ENCODE results near the gene CD200R1L. TPM values are rescaled to one million over a fixed set of nuclear protein-coding genes. Genes with fewer than 3 reads are reported as not detected.

Gene CD200R1L
- total RNA-seq, 2 experiments from 2014 or later = not detected

- ChIA-PET POLR2A (interaction anchor here (0.8 to 1.7 kb wide), 5 partner anchors 7 to 128 kb away, joined by 3 to 6 read pairs (median 4); no protein-coding TSS in a partner anchor), CTCF (ENCODE audit: unreplicated experiment) (no interaction called here)
- BruUV-seq (replicated peaks) = no TSS peak
- H3K9me3 ChIP-seq (ENCODE audit: low read length) = no peaks in the 10 kb centered on the region
- no peak overlapping the region for H3K4me2 ChIP-seq (ENCODE audit: low read length)
- TF ChIP-seq CTCF (conservative IDR thresholded peaks at IDR 0.05; ENCODE audit: low read length) = no peak
- H3K4me1 ChIP-seq (ENCODE audit: insufficient read depth, low read length, poor library complexity, severe bottlenecking) = no peaks in the 10 kb centered on the region
- intact Hi-C loops (cut with micrococcal nuclease; ENCODE audit: unreplicated experiment) = no loop called here
- H3K9me2 ChIP-seq (ENCODE audit: insufficient read depth, low read length) = no peaks in the 10 kb centered on the region
- no peak overlapping the region for H3K4me3 ChIP-seq (ENCODE audit: low read depth, low read length, poor library complexity, severe bottlenecking)
- H4K20me1 ChIP-seq (ENCODE audit: insufficient read depth, low read length) = no peaks in the 10 kb centered on the region
- no peak overlapping the region for H2AFZ ChIP-seq (ENCODE audit: low read length)
- no peaks in the 10 kb centered on the region for H3K79me2 ChIP-seq (ENCODE audit: insufficient read depth, low read depth, low read length)
- H3K27ac ChIP-seq (ENCODE audit: low read depth, low read length, poor library complexity, severe bottlenecking) = no peak overlapping the region
- no peaks in the 10 kb centered on the region for H3K36me3 ChIP-seq (ENCODE audit: insufficient read depth, low read length)
- no peak for DNase-seq (ENCODE audit: low spot score)
These were observed 66.8 kb downstream of the CD200R1L start for GRCh38 chr3:112779558-112780480.

GRCh38 chr3:112779011-112779410 is 67.7 kb downstream of the CD200R1L start:
- CTCF ChIA-PET (ENCODE audit: unreplicated experiment) = no interaction called here
- no peak for DNase-seq (ENCODE audit: low spot score)
- no peaks in the 10 kb centered on the region for H3K79me2 ChIP-seq (ENCODE audit: insufficient read depth, low read depth, low read length)
- H2AFZ ChIP-seq (ENCODE audit: low read length) = no peak overlapping the region
- H3K4me3 ChIP-seq (ENCODE audit: low read depth, low read length, poor library complexity, severe bottlenecking) = no peak overlapping the region
- POLR2A ChIA-PET = interaction anchor here (0.6 to 1.7 kb wide), 3 partner anchors 35 to 689 kb away, joined by 3 to 5 read pairs (median 4); no protein-coding TSS in a partner anchor
- no peaks in the 10 kb centered on the region for H3K9me2 ChIP-seq (ENCODE audit: insufficient read depth, low read length)
- no peak overlapping the region for H3K4me2 ChIP-seq (ENCODE audit: low read length)
- no peaks in the 10 kb centered on the region for H4K20me1 ChIP-seq (ENCODE audit: insufficient read depth, low read length)
- no peak for TF ChIP-seq CTCF (conservative IDR thresholded peaks at IDR 0.05; ENCODE audit: low read length)
- TF ChIP-seq EZH2phosphoT487 (IDR thresholded peaks at IDR 0.05; ENCODE audit: borderline replicate concordance, low read depth, low read length) = no peak
- H3K36me3 ChIP-seq (ENCODE audit: insufficient read depth, low read length) = no peaks in the 10 kb centered on the region
- no TSS peak for BruUV-seq (replicated peaks)
- no peak overlapping the region for H3K27ac ChIP-seq (ENCODE audit: low read depth, low read length, poor library complexity, severe bottlenecking)
- H3K4me1 ChIP-seq (ENCODE audit: insufficient read depth, low read length, poor library complexity, severe bottlenecking) = peaks cover 2% of the 10 kb centered on the region
- no peaks in the 10 kb centered on the region for H3K9me3 ChIP-seq (ENCODE audit: low read length)
- intact Hi-C loops (cut with micrococcal nuclease; ENCODE audit: unreplicated experiment) = no loop called here

Data from OCI-LY7 (cell line).